Anterior cingulate cortex (tissue), 58 donors: ENCODE results near the gene KRTAP21-3.

Source experiments
- DNase-seq, 58 donors: peaks; one replicate each; lab custom pipeline; 2025; lab: John Stamatoyannopoulos, UW

KRTAP21-3 gene

DNA sequence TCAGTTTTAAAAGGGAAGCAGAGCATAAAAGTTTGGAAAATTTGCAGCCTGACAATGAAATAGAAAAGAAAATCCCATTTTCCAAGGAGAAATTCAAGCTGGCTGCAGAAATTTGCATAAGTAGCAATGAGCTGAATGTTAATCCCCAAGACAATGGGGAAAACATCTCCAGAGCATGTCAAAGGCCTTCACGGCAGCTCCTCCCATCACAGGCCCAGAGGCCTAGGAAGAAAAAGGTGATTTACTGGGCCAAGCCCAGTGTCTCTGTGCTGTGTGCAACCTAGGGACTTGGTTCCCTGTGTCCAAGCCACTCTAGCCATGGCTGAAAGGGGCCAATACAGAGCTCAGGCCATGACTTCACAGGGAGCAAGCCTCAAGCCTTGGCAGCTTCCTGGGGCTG, 49.8 kb downstream of the KRTAP21-3 start:
- no peak for DNase-seq
